Glutamatergic neuron (in vitro differentiated cells): ENCODE results near the gene CHST11. TPM values are rescaled to one million over a fixed set of nuclear protein-coding genes. Genes with fewer than 3 reads are reported as not detected.

ENCODE experiments used
- DNase-seq: peaks from one replicate; pipeline ENCODE4 v3.0.0; 2022
- H3K27ac Mint-ChIP-seq: one replicate; pipeline ENCODE4 v1.8.0; 2020; ENCODE audit warnings: mild to moderate bottlenecking, mixed read lengths, inconsistent platforms; ENCODE audit not compliant: unreplicated experiment
- H3K27me3 Mint-ChIP-seq: one replicate; pipeline ENCODE4 v1.8.0; 2020; ENCODE audit warnings: mild to moderate bottlenecking, moderate library complexity, mixed read lengths, inconsistent platforms; ENCODE audit not compliant: unreplicated experiment
- H3K36me3 Mint-ChIP-seq: one replicate; pipeline ENCODE4 v1.8.0; 2020; ENCODE audit warnings: mild to moderate bottlenecking, mixed read lengths, inconsistent platforms; ENCODE audit not compliant: unreplicated experiment
- H3K4me1 Mint-ChIP-seq: one replicate; pipeline ENCODE4 v1.8.0; 2020; ENCODE audit warnings: mild to moderate bottlenecking, low read depth, mixed read lengths, inconsistent platforms; ENCODE audit not compliant: unreplicated experiment
- H3K4me3 Mint-ChIP-seq: one replicate; pipeline ENCODE4 v1.8.0; 2020; ENCODE audit warnings: mild to moderate bottlenecking, mixed read lengths, inconsistent platforms; ENCODE audit not compliant: unreplicated experiment
- H3K9me3 Mint-ChIP-seq: one replicate; pipeline ENCODE4 v1.8.0; 2020; ENCODE audit warnings: mild to moderate bottlenecking, moderate library complexity, mixed read lengths, inconsistent platforms; ENCODE audit not compliant: unreplicated experiment
- total RNA-seq: library from RNA; stranded (reverse); fragmentation: NEBNext Ultra II Directional; extraction: Animal tissue kit (Norgen Biotek cat#: 25700); gene quantifications from one replicate; pipeline ENCODE4 v1.2.1, GENCODE V29; 2021; ENCODE audit not compliant: unreplicated experiment
- TF ChIP-seq, protein P1 (sequence below): fragments of 200-600 bp; sonication (generic); IDR thresholded peaks from one replicate; pipeline ENCODE4 v1.5.0; 2021; ENCODE audit not compliant: partially characterized antibody, unreplicated experiment

The CHST11 gene
- total RNA-seq, 1 donor from 2014 or later, result 11.5 TPM

DNA sequence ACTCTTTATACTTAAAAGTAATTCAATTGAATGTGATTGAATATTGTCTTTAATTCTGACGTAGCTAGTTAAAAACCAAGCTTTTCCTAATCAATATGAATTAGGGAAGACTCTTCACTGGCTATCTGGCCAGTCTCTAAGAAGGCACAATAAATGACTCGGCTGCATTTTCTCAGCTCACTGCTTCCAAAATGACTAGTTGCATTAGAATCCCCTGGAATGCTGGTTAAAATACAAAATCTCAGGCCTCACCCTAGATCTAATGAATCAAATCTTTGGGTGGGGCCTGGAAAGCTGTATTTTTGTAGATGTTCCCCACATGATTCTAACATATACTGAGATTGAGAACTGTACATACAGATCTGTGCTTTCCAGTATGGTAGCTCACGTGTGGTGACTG, 242.1 kb downstream of the CHST11 start:
- DNase-seq, result no peak
- Mint-ChIP-seq H3K4me3 (no peak overlapping the region), H3K27ac (no peak overlapping the region), H3K9me3 (peaks cover 3% of the 10 kb centered on the region), H3K4me1 (peaks cover 8% of the 10 kb centered on the region), H3K27me3 (peaks cover 11% of the 10 kb centered on the region), H3K36me3 (peaks cover 8% of the 10 kb centered on the region)
- TF ChIP-seq, protein P1, sequence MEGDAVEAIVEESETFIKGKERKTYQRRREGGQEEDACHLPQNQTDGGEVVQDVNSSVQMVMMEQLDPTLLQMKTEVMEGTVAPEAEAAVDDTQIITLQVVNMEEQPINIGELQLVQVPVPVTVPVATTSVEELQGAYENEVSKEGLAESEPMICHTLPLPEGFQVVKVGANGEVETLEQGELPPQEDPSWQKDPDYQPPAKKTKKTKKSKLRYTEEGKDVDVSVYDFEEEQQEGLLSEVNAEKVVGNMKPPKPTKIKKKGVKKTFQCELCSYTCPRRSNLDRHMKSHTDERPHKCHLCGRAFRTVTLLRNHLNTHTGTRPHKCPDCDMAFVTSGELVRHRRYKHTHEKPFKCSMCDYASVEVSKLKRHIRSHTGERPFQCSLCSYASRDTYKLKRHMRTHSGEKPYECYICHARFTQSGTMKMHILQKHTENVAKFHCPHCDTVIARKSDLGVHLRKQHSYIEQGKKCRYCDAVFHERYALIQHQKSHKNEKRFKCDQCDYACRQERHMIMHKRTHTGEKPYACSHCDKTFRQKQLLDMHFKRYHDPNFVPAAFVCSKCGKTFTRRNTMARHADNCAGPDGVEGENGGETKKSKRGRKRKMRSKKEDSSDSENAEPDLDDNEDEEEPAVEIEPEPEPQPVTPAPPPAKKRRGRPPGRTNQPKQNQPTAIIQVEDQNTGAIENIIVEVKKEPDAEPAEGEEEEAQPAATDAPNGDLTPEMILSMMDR, result no peak

- H3K27ac Mint-ChIP-seq, result no peak overlapping the region
These were observed 242.9 kb downstream of the CHST11 start for GRCh38 chr12:104699489-104700190.

DNA sequence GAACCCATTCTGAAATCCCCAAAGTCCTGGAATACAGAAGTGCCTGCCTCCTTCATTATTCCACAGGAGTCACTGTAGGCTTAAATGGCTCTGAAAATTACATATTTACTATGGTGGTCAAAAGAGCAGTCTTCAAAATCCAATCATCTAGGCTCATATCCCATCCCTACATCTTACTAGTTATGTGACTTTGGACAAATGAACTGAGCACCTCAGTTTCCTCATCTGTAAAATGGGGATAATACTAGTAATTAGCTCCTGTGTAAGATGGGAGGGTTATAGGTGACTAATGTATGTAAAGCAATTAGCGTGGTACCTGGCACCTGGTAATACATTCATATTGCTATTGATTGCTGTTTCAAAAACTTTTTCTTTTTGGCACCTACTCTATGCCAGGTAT, 243.6 kb downstream of the CHST11 start:
- H3K27ac Mint-ChIP-seq, result no peak overlapping the region
- H3K9me3 Mint-ChIP-seq, result peaks cover 3% of the 10 kb centered on the region
- H3K4me3 Mint-ChIP-seq, result no peak overlapping the region
- H3K27me3 Mint-ChIP-seq, result peaks cover 8% of the 10 kb centered on the region
- peaks cover 8% of the 10 kb centered on the region for H3K4me1 Mint-ChIP-seq
- TF ChIP-seq, protein P1, result no peak
- no peak for DNase-seq
- H3K36me3 Mint-ChIP-seq, result peaks cover 8% of the 10 kb centered on the region

More at GRCh38 chr12:104699489-104700190, 242.9 kb downstream of the CHST11 start:
- peaks cover 8% of the 10 kb centered on the region for H3K27me3 Mint-ChIP-seq
- H3K36me3 Mint-ChIP-seq, result peaks cover 8% of the 10 kb centered on the region
- peaks cover 8% of the 10 kb centered on the region for H3K4me1 Mint-ChIP-seq
- no peak for DNase-seq
- no peak overlapping the region for H3K4me3 Mint-ChIP-seq
- H3K9me3 Mint-ChIP-seq, result peaks cover 3% of the 10 kb centered on the region
- TF ChIP-seq, protein P1, result no peak

- Mint-ChIP-seq H3K27me3 (peaks cover 7% of the 10 kb centered on the region), H3K4me3 (no peak overlapping the region), H3K9me3 (peaks cover 3% of the 10 kb centered on the region), H3K4me1 (peaks cover 3% of the 10 kb centered on the region), H3K27ac (no peak overlapping the region), H3K36me3 (peaks cover 8% of the 10 kb centered on the region)
- no peak for DNase-seq
- TF ChIP-seq, protein P1, result no peak
These were observed 244.6 kb downstream of the CHST11 start for GRCh38 chr12:104701301-104701700.

DNA sequence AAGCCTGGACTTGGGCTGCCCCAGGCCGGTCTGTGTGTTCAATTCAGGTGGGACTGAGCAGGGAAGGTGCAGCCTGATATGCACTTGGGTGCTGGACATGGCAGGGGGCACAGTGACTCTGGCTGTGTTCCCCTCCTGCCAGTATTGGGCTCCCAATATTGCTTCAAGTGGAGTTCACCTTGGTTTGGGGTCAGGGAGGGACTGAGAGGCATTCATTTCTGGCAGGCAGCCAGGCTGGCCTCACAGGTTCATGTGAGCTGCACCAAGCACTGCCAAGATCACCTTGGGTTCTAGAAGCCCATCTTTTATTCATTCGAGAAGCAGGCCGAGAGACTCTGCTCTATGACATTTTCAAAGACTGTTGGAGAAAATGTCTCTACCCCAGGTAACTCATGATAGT, 245.0 kb downstream of the CHST11 start:
- H3K9me3 Mint-ChIP-seq, result peaks cover under 1% of the 10 kb centered on the region
- peaks cover under 1% of the 10 kb centered on the region for H3K4me1 Mint-ChIP-seq
- H3K4me3 Mint-ChIP-seq, result no peak overlapping the region
- peaks cover 8% of the 10 kb centered on the region for H3K36me3 Mint-ChIP-seq
- H3K27me3 Mint-ChIP-seq, result peaks cover 7% of the 10 kb centered on the region
- H3K27ac Mint-ChIP-seq, result no peak overlapping the region
- TF ChIP-seq, protein P1, result no peak
- no peak for DNase-seq
